Stimulated activated CD8-positive, alpha-beta memory T cell treated with anti-CD3 and anti-CD28 coated beads, Interleukin-12 subunit alpha, Interleukin-12 subunit beta, amount 100 ng/mL, for 1 hour (primary cell): ENCODE results near the gene ZNF76.

Experiments used
- DNase-seq: peaks from one replicate; pipeline ENCODE4 v3.0.0-alpha.2; 2020; ENCODE audit warnings: low read depth

The ZNF76 gene

GRCh38 chr6:35259194-35259947, at the start of gene ZNF76:
TSS of gene ZNF76 (plus strand) at chr6:35259735. CDS start at chr6:35281152, 21,417 bp downstream.
- DNase-seq: peak; percentile 83

DNA sequence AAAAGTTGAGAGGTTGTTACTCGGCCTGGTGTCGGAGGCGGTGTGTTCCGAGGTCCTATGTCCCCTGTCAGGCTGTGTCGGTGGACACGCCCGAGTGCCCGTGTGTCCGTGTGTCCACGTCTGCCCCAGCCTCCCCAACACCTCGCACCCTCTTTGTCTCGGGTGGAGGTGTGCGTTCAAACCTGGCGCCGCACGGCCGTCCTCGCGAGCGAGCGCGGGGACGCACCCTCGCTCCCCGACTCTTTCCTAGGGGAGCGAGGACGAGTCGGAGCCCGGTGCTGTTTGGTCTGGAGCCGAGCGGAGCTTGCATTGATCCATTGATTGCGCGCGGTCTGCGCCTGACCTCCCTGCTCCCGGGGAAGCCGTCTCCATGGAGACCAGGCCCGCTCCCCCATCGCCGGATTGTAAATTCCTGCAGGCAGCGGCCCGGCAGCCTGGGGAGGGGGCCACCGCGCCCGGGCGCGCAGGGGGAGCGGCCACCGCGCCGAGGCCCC, 46.2 kb upstream of the ZNF76 start:
- DNase-seq: no peak

DNA sequence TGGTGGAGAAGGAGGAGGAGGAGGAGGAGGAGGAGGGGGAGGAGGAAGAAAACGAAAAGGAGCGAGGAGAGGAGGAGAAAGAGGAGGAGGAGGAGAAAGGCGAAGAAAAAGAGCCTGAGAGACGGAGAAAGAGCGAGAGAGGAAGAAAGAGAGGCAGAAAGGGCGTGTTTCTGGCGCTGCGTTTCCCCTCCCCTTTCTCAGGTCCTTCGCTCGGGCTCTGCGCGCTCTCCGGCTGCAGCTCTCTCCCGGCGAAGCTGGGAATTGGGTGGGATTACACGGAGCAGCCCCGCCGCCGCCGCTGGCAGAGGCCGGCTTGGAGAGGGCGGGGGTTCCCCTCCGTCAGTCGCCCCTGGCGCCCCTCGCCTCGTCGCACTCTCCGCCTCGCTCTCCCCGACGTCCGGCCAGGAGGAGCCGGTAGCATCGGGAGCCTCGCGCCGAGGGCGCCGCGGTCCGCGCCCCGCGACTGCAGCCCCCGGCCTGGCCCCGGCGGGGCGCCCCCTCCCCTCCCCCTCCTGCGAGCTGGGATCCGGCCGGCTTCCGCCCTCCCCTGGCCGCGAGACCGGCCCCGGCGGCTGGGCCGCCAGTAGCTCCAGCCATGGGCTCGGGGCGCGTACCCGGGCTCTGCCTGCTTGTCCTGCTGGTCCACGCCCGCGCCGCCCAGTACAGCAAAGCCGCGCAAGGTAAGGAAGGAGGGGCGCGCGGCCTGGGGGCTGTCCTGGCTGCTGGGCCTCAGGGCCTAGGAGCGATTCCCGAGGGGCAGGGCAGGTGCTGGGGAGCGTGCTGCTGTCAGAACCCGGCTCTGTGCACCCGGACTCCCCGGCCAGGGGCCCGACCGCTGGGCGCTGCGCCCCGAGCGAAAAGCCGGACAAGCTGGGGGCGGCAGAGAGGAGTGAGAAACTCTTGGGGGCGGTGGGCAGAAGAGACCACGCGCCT, 45.4 kb upstream of the ZNF76 start, which contains the start of gene SCUBE3:
SCUBE3 (plus strand) TSS at position 133 of the 933 bp plus-strand sequence; CDS start at position 596, 463 bp downstream.
- no peak for DNase-seq

DNA sequence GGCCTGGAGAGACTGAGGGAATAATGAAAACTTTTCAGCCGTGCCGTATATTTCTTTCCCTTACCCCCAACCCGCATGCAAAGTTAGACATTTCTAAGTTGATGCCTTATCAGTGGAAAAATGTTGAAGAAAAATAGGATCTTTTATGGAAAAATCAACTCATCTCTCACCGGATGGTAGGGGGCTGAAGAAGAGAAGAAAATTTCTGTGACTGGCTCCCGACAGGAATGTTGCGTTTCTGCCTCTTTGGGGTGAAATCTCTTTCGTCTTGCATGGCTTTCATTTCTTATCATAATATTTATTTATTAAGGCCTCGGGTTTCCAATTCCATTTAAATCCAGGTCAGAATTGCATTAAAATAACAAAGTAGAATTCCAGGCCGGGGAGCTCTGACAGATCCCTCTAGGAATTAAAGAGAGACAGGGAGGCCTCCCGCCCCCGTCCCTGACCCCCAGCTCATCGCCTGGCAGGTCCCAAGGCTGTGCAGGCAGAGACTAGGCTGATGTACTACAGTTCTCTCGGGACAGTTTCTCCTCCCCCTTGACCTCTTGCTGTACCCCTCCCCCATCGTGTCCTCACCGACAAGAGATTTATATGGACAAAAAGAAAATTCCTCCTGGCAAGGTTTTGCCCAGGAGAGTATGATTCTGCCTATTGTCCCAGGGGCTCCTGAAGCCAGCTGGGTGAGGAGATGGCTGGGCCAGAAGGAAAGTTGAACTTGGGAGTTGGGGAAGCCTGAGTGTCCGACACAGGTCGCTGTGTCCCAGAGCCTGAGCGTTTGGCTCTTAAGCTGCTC, 44.5 kb upstream of the ZNF76 start:
- no peak for DNase-seq

DNA sequence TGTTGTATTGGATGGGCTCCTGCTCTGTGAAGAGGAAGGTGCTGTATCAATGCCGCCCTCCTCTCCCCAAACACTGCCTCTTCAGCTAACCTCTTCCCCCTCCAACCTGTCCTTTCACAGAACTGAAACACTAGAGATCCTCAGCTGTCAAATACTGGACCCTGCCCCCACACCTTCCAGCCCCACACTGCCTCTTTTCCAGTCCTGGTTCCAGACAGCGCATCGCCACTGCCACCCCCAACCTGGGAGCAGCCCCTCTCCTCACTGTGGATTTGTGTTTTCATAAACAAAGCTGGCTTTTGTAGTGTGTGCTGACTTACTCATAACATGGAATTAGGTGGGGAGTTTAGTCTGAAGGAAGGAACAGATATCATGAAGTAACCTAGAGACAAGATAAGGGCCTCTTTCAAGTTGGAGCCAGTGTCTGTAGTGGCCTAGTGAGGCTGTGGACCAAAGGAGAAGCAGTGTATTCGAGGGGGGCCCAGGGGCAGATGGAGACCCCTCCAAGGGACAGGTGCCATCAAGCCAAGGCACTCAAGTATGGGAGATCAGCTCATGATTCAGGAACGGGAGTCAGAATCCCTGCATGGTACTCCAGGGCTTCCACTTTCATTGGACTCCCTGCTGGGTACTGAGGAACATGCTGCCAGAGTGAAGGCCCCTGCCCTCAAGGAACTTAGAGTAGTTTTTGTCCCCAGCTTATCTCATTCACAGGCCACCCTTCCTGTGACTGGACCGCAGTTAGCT, 43.7 kb upstream of the ZNF76 start:
- DNase-seq: no peak

DNA sequence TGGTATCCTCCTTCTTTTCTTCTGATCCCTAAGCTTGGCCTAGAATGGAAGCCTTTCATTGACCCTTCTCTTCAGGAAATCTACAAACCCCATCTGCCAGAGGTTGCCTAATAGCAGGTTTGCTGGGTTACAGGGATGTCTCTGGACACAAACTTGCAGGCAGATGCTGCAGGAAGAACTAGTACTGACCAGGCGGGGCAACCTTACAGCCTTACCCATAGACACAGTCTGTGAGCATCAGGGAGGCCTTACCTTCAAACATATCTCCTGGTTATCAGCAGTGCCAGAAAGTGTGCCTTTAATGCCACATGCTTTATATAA, 43.2 kb upstream of the ZNF76 start:
- no peak for DNase-seq

GRCh38 chr6:35216851-35217811, 42.4 kb upstream of the ZNF76 start:
- no peak for DNase-seq

GRCh38 chr6:35218021-35218420, 41.5 kb upstream of the ZNF76 start:
- DNase-seq: no peak

DNA sequence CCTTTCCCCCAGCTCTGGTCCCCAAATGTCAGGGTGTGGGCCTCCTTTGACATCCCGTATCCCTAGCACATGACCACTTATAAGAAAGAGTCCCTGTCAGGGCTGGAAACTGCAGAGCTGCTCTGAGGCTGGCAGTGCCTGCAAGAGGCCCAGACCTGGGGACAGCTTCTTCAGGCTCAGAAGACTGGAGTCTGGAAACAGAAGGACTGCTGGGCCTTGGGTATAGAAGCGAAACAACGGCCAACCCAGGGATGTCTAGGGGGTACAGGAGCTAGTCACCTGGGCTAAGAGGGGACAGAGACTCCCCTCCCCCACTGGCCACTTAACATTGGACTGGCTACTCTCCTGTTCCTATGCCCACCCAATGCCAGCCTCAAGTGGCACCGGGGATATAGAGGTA, 41.1 kb upstream of the ZNF76 start:
- no peak for DNase-seq

- DNase-seq: no peak
Measured at GRCh38 chr6:35219683-35220326, 39.7 kb upstream of the ZNF76 start.

GRCh38 chr6:35220711-35221110, 38.8 kb upstream of the ZNF76 start:
- DNase-seq: no peak

DNA sequence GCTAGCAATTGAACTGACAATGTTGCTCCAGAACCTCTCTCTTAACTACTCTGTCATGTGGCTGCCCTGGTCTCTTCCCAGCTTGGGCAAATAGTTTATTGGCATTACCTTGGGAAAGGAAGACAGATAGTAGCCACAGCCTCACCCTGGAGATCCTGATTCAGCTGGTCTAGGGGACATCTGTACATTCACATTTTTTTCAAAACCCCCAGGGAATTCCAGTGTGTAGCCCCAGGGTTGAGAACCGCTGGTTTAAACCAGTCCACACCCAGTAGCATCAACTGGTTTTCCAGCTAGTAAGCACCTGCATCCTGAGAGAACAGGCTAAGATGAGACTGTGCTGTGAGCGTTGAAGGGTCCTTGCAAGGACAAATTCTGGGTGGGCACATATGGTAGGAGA, 36.1 kb upstream of the ZNF76 start:
- DNase-seq: no peak

DNA sequence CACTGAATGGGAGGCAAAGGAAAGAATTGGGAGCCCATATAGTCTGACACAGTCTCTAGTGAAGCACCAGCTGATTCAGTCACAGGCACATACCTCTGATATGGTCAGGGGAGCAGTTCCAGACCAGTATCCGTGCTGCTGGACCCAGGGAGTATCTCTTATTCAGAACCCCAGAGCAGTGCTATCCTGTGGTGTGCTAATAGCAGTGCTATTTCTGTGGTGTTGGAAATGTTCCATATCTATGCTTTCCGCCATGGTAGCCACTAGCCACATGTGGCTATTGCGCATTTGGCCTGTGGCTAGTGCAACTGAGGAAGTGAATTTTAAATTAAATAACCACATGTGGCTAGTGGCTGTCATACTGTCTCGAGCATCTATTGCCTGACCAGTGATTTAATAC, 34.8 kb upstream of the ZNF76 start:
- DNase-seq: no peak

- no peak for DNase-seq
Measured at GRCh38 chr6:35228481-35228880, 31.1 kb upstream of the ZNF76 start.

- no peak for DNase-seq
Measured at GRCh38 chr6:35229304-35229703, 30.2 kb upstream of the ZNF76 start.

- no peak for DNase-seq
Measured at GRCh38 chr6:35230498-35230897, 29.0 kb upstream of the ZNF76 start.

DNA sequence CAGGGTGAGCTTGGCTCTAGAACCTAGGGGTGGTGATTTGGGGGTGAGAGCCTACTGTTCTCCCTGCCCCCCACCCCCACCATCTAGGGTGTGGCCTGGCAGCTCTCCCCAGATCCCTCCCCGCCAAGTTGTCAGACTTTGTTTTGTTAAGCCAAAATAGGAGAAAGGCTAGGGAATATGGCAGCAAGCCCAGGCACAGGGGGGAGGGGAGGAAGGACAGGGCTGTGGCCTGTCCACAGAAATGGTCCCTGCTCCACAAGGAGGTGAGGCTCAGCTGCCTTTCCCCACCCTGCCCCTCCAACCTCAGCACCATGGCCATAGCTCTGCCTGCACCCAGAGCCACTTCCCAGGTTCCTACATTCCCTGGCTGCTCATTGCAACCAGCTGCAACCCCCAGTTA, 28.6 kb upstream of the ZNF76 start:
- no peak for DNase-seq

GRCh38 chr6:35231563-35231962, 28.0 kb upstream of the ZNF76 start:
- DNase-seq: no peak

GRCh38 chr6:35234901-35235300, 24.6 kb upstream of the ZNF76 start:
- no peak for DNase-seq

- DNase-seq: no peak
Measured at GRCh38 chr6:35236223-35236622, 23.3 kb upstream of the ZNF76 start.
